ENCODE data around the gene CCDC197. TPM values are rescaled to one million over a fixed set of nuclear protein-coding genes. Genes with fewer than 3 reads are reported as not detected.

The CCDC197 gene
- polyA plus RNA-seq, 1 donor from 2014 or later = not detected

DNA sequence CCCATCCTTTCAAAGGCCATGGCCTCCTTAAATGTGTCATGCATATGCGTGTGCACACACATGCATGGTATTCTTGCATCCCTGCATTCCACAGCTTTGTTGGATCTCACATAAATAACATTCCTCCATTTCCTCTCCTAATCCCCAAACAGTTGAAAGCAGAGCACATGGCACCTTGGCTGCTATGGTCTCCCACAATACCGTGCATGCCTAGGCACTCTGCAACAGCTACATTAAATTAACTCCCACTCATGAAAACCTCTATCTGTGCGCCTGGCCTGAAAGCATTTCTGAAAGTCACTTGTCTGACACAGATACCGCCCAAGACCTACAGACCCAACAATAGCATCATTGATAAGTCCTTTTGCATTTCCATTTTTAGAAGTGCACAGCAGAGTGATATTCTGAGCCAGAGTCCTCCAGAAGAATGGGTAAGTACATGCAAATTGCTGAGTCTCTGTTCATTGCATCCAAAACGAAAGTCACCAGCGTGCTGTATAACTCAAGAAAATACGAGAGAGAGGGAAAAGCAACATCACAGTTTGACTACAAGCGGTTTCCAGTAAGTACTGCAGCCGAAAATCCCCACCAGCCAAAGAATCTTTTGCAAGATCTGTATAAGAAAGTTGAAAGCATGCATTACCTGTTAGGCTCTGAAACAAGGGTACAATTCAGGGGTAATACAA lies 21.2 kb upstream of the CCDC197 start:
- H3K4me2 ChIP-seq (ENCODE audit: low read length) = no peak overlapping the region
- no peak for TF ChIP-seq SMC3 (conservative IDR thresholded peaks at IDR 0.05; ENCODE audit: poor library complexity)
- no peak for TF ChIP-seq MXI1 (conservative IDR thresholded peaks at IDR 0.05; ENCODE audit: poor library complexity, severe bottlenecking)
- TF ChIP-seq, protein P1, sequence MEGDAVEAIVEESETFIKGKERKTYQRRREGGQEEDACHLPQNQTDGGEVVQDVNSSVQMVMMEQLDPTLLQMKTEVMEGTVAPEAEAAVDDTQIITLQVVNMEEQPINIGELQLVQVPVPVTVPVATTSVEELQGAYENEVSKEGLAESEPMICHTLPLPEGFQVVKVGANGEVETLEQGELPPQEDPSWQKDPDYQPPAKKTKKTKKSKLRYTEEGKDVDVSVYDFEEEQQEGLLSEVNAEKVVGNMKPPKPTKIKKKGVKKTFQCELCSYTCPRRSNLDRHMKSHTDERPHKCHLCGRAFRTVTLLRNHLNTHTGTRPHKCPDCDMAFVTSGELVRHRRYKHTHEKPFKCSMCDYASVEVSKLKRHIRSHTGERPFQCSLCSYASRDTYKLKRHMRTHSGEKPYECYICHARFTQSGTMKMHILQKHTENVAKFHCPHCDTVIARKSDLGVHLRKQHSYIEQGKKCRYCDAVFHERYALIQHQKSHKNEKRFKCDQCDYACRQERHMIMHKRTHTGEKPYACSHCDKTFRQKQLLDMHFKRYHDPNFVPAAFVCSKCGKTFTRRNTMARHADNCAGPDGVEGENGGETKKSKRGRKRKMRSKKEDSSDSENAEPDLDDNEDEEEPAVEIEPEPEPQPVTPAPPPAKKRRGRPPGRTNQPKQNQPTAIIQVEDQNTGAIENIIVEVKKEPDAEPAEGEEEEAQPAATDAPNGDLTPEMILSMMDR (IDR thresholded peaks at IDR 0.05; ENCODE audit: poor library complexity, severe bottlenecking) = no peak
- TF ChIP-seq RAD21 (conservative IDR thresholded peaks at IDR 0.05) = no peak
- TF ChIP-seq TAF1 (IDR thresholded peaks at IDR 0.05; ENCODE audit: low read depth) = no peak
- TF ChIP-seq EP300 (conservative IDR thresholded peaks at IDR 0.05; ENCODE audit: poor library complexity, severe bottlenecking) = no peak
- no peak for TF ChIP-seq REST (IDR thresholded peaks at IDR 0.05; ENCODE audit: borderline replicate concordance)
- no peak for TF ChIP-seq EZH2 (IDR thresholded peaks at IDR 0.05; ENCODE audit: borderline replicate concordance, insufficient read depth, low read length, poor library complexity, severe bottlenecking)
- no peak for TF ChIP-seq POLR2AphosphoS5 (IDR thresholded peaks at IDR 0.05)
- no peaks in the 10 kb centered on the region for H4K20me1 ChIP-seq (ENCODE audit: insufficient read depth)
- no peak overlapping the region for H3K9ac ChIP-seq (ENCODE audit: low read length)
- no peaks in the 10 kb centered on the region for H3K79me2 ChIP-seq (replicated peaks; ENCODE audit: insufficient read depth, low read length)
- H3K9me2 ChIP-seq (ENCODE audit: insufficient read depth, low read length) = no peaks in the 10 kb centered on the region
- no peaks in the 10 kb centered on the region for H3F3A ChIP-seq (ENCODE audit: insufficient read depth, low read length, poor library complexity, severe bottlenecking)
- no peak overlapping the region for H3K27ac ChIP-seq (ENCODE audit: low read length)
- H3K27me3 ChIP-seq (ENCODE audit: insufficient read depth, low read depth, low read length) = no peaks in the 10 kb centered on the region
- H3K9me3 ChIP-seq (ENCODE audit: low read length) = no peaks in the 10 kb centered on the region
- no peaks in the 10 kb centered on the region for H3K36me3 ChIP-seq (ENCODE audit: insufficient read depth, low read length)
- no peak overlapping the region for H3K4me3 ChIP-seq (ENCODE audit: low read length)
- H2AFZ ChIP-seq (ENCODE audit: low read depth, low read length) = no peak overlapping the region

DNA sequence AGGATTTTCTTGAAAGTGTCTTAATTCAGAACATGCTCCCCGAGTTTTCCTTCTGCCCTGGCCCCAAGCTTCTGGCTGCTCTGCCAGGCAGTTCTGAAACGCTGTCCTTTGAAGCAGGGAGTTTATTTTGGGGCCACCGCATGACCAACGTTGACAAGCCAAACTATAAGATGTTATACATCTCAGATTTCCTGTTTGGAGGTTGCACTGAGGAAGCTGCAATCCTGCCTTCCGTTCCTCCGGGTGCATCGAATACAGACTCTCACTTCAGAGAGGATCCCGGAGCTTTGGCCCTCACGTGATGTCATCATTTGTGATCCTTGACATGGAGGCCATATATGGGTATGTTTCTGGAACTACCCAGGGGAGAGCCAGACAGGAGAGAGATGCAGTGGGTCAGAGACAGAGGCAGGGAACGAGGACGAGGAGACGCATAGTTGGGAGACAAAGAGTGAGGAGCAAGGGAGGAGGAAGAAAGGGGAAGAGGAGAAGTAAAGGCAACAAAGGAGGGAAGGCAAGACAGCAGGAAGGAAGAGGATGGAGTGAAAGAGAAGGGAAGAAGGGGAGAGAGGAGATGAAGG lies 20.5 kb upstream of the CCDC197 start, which contains the start of gene ASB2:
Gene ASB2, minus strand, starts transcription at position 94 of the 581 bp plus-strand sequence. CDS start 12,031 bp downstream, outside the sequence.
- no peaks in the 10 kb centered on the region for H3K36me3 ChIP-seq (ENCODE audit: insufficient read depth, low read length)
- H3K79me2 ChIP-seq (replicated peaks; ENCODE audit: insufficient read depth, low read length) = no peaks in the 10 kb centered on the region
- no peaks in the 10 kb centered on the region for H3K27me3 ChIP-seq (ENCODE audit: insufficient read depth, low read depth, low read length)
- TF ChIP-seq EZH2 (IDR thresholded peaks at IDR 0.05; ENCODE audit: borderline replicate concordance, insufficient read depth, low read length, poor library complexity, severe bottlenecking) (no peak), REST (IDR thresholded peaks at IDR 0.05; ENCODE audit: borderline replicate concordance) (no peak), RAD21 (conservative IDR thresholded peaks at IDR 0.05) (no peak), MXI1 (conservative IDR thresholded peaks at IDR 0.05; ENCODE audit: poor library complexity, severe bottlenecking) (no peak), TAF1 (IDR thresholded peaks at IDR 0.05; ENCODE audit: low read depth) (no peak), EP300 (conservative IDR thresholded peaks at IDR 0.05; ENCODE audit: poor library complexity, severe bottlenecking) (no peak), SMC3 (conservative IDR thresholded peaks at IDR 0.05; ENCODE audit: poor library complexity) (no peak), POLR2AphosphoS5 (IDR thresholded peaks at IDR 0.05) (no peak)
- TF ChIP-seq, protein P1 (IDR thresholded peaks at IDR 0.05; ENCODE audit: poor library complexity, severe bottlenecking) = no peak
- no peak within 1 kb of the TSS for H3K27ac ChIP-seq (ENCODE audit: low read length)
- H4K20me1 ChIP-seq (ENCODE audit: insufficient read depth) = no peaks in the 10 kb centered on the region
- H3K4me3 ChIP-seq (ENCODE audit: low read length) = no peak within 1 kb of the TSS
- H3F3A ChIP-seq (ENCODE audit: insufficient read depth, low read length, poor library complexity, severe bottlenecking) = no peaks in the 10 kb centered on the region
- H3K9ac ChIP-seq (ENCODE audit: low read length) = no peak within 1 kb of the TSS
- H3K4me2 ChIP-seq (ENCODE audit: low read length) = no peak within 1 kb of the TSS
- no peak within 1 kb of the TSS for H2AFZ ChIP-seq (ENCODE audit: low read depth, low read length)
- no peaks in the 10 kb centered on the region for H3K9me2 ChIP-seq (ENCODE audit: insufficient read depth, low read length)
- no peaks in the 10 kb centered on the region for H3K9me3 ChIP-seq (ENCODE audit: low read length)

Measured in neural cell (in vitro differentiated cells).